HCT116 (cell line): Measurements from ENCODE around the gene SLC22A23. TPM values are rescaled to one million over a fixed set of nuclear protein-coding genes. Genes with fewer than 3 reads are reported as not detected.

ENCODE experiments used
- ATAC-seq: fragments of 200-7000 bp; cut with Tn5 transposase; 2 replicates; pipeline ENCODE4 v1.9.1; 2020; ENCODE audit warnings: mild to moderate bottlenecking, moderate library complexity
- BruUV-seq: library from RNA; stranded (reverse); fragments of 400-500 nt; replicated peaks from 2 replicates; lab custom pipeline; 2021; lab: Mats Ljungman, UMichigan
- CTCF ChIA-PET: fragments of 300-600 bp; sonication (Branson Sonifier 250); formaldehyde crosslinking; loops from one replicate; lab custom pipeline; 2021; ENCODE audit warnings: antibody characterized with exemption; lab: Charles Lee
- POLR2A ChIA-PET: fragments of 300-600, 350-600 bp; sonication (Branson Sonifier 250); formaldehyde crosslinking; loops from one replicate; lab custom pipeline; 2021; ENCODE audit warnings: antibody characterized with exemption; lab: Charles Lee
- RAD21 ChIA-PET, 2 experiments: fragments of 300-600 bp; sonication (Branson Sonifier 250); formaldehyde crosslinking; loops; one replicate each; lab custom pipeline; 2023; ENCODE audit warnings: low total read pairs in 2 of 2; ENCODE audit not compliant: uncharacterized antibody in 2 of 2, unreplicated experiment in 2 of 2, low non-redundant PET in 1 of 2; lab: Charles Lee
- DNase-seq: peaks from one replicate; pipeline ENCODE4 v3.0.0-alpha.2; 2010; ENCODE audit warnings: low read depth, low spot score
- H2AFZ ChIP-seq: fragments of 200-600 bp; shearing (Covaris generic), sonication (generic); 2 replicates; pipeline ENCODE4 v1.6.1; 2017; ENCODE audit warnings: low read depth, mixed run types, mixed read lengths, antibody characterized with exemption, low read length; ENCODE audit not compliant: poor library complexity, severe bottlenecking
- H3K27ac ChIP-seq: 2 replicates; pipeline ENCODE4 v1.5.1; 2012; ENCODE audit warnings: low read depth, low read length
- H3K27me3 ChIP-seq: fragments of 200-600 bp; sonication (generic); 2 replicates; pipeline ENCODE4 v1.6.1; 2016; ENCODE audit warnings: mixed run types, low read length, mixed read lengths; ENCODE audit not compliant: insufficient read depth
- H3K36me3 ChIP-seq, 2 experiments: fragments of 200-500 bp in 1 of 2; fragments of 200-600 bp in 1 of 2; sonication (Bioruptor generic) in 1 of 2; sonication (generic) in 1 of 2; 2 replicates each; pipeline versions ENCODE4 v1.5.1 to v1.6.1; 2014 to 2016; ENCODE audit warnings: low read length in 2 of 2, inconsistent platforms in 1 of 2, mixed read lengths in 1 of 2, mixed run types in 1 of 2; ENCODE audit not compliant: insufficient read depth in 2 of 2, control insufficient read depth in 1 of 2
- H3K4me1 ChIP-seq, 2 experiments: fragments of 200-600 bp in 1 of 2; sonication (generic) in 1 of 2; 2 replicates each; pipeline versions ENCODE4 v1.5.1 to v1.6.1; 2012 to 2017; ENCODE audit warnings: low read length in 2 of 2, inconsistent platforms in 1 of 2, mild to moderate bottlenecking in 1 of 2, mixed read lengths in 1 of 2, mixed run types in 1 of 2, moderate library complexity in 1 of 2; ENCODE audit not compliant: insufficient read depth in 2 of 2, control insufficient read depth in 1 of 2
- H3K4me2 ChIP-seq: fragments of 200-600 bp; sonication (generic); 2 replicates; pipeline ENCODE4 v1.6.1; 2017; ENCODE audit warnings: mixed run types, low read length, mixed read lengths
- H3K4me3 ChIP-seq, 2 experiments: fragments of 200-600 bp in 1 of 2; sonication (generic) in 1 of 2; replicated peaks in 1 of 2; 2 replicates each; pipeline ENCODE4 v1.5.1; 2011 to 2016; ENCODE audit warnings: low read length in 2 of 2, control low read depth in 1 of 2, low read depth in 1 of 2, mild to moderate bottlenecking in 1 of 2, mixed read lengths in 1 of 2, mixed run types in 1 of 2
- H3K79me2 ChIP-seq: fragments of 200-600 bp; sonication (generic); 2 replicates; pipeline ENCODE4 v1.6.1; 2017; ENCODE audit warnings: mild to moderate bottlenecking, mixed run types, low read length, moderate library complexity, mixed read lengths; ENCODE audit not compliant: insufficient read depth
- H3K9ac ChIP-seq: fragments of 200-600 bp; sonication (generic); 2 replicates; pipeline ENCODE4 v1.6.1; 2016; ENCODE audit warnings: low read length, mixed read lengths
- H3K9me2 ChIP-seq: fragments of 200-600 bp; sonication (generic), shearing (Covaris generic); 2 replicates; pipeline ENCODE4 v1.6.1; 2017; ENCODE audit warnings: mixed run types, mild to moderate bottlenecking, moderate library complexity; ENCODE audit not compliant: insufficient read depth
- H3K9me3 ChIP-seq, 2 experiments: fragments of 200-500 bp in 1 of 2; fragments of 200-600 bp in 1 of 2; sonication (Bioruptor generic) in 1 of 2; sonication (generic) in 1 of 2; 2 replicates each; pipeline ENCODE4 v1.6.1; 2014 to 2017; ENCODE audit warnings: low read length in 2 of 2, mixed read lengths in 2 of 2, inconsistent platforms in 1 of 2, low read depth in 1 of 2, mild to moderate bottlenecking in 1 of 2, mixed run types in 1 of 2, moderate library complexity in 1 of 2; ENCODE audit not compliant: control insufficient read depth in 1 of 2, insufficient read depth in 1 of 2
- H4K20me1 ChIP-seq: fragments of 200-600 bp; sonication (generic), shearing (Covaris generic); 2 replicates; pipeline ENCODE4 v1.6.1; 2017; ENCODE audit warnings: mixed run types, mild to moderate bottlenecking, moderate library complexity; ENCODE audit not compliant: insufficient read depth
- CBX3 ChIP-seq: IDR thresholded peaks from 2 replicates; pipeline ENCODE4 v1.6.1; 2012; ENCODE audit warnings: low read depth
- ELF1 ChIP-seq: IDR thresholded peaks from 2 replicates; pipeline ENCODE4 v1.6.1; 2012; ENCODE audit warnings: low read depth, borderline replicate concordance
- EZH2 ChIP-seq: fragments of 200-600 bp; sonication (generic); IDR thresholded peaks from 2 replicates; pipeline ENCODE4 v1.6.1; 2017; ENCODE audit warnings: antibody characterized with exemption, mixed run types
- EZH2phosphoT487 ChIP-seq: fragments of 200-600 bp; IDR thresholded peaks from 2 replicates; pipeline ENCODE4 v1.6.1; 2018; ENCODE audit warnings: antibody characterized with exemption, borderline replicate concordance
- FOSL1 ChIP-seq: IDR thresholded peaks from 2 replicates; pipeline ENCODE4 v1.6.1; 2012; ENCODE audit warnings: low read depth
- JUND ChIP-seq: IDR thresholded peaks from 2 replicates; pipeline ENCODE4 v1.6.1; 2012
- MAX ChIP-seq: IDR thresholded peaks from 2 replicates; pipeline ENCODE4 v1.6.1; 2012
- POLR2A ChIP-seq: IDR thresholded peaks from 2 replicates; pipeline ENCODE4 v1.7.0; 2011; ENCODE audit warnings: borderline replicate concordance; ENCODE audit not compliant: insufficient read depth, insufficient read length; ENCODE audit errors: extremely low read depth
- POLR2AphosphoS5 ChIP-seq: IDR thresholded peaks from 2 replicates; pipeline ENCODE4 v1.6.1; 2011; ENCODE audit warnings: mild to moderate bottlenecking, low read depth, low read length, moderate library complexity
- SIN3A ChIP-seq: IDR thresholded peaks from 2 replicates; pipeline ENCODE4 v1.6.1; 2012; ENCODE audit warnings: low read depth
- SP1 ChIP-seq: IDR thresholded peaks from 2 replicates; pipeline ENCODE4 v1.6.1; 2012; ENCODE audit warnings: low read depth
- SRF ChIP-seq: IDR thresholded peaks from 2 replicates; pipeline ENCODE4 v1.6.1; 2012; ENCODE audit warnings: low read depth
- TCF7L2 ChIP-seq: IDR thresholded peaks from 2 replicates; pipeline ENCODE4 v1.7.0; 2011; ENCODE audit warnings: borderline replicate concordance, inconsistent platforms; ENCODE audit not compliant: insufficient read depth, insufficient read length; ENCODE audit errors: extremely low read depth
- ZNF274 ChIP-seq: fragments of 200-500 bp; sonication (Bioruptor generic); IDR thresholded peaks from 2 replicates; pipeline ENCODE4 v1.6.1; 2014; ENCODE audit warnings: mild to moderate bottlenecking, low read depth, low read length, inconsistent platforms
- intact Hi-C: fragments of 100-400 bp; cut with micrococcal nuclease; formaldehyde crosslinking; loops from 2 replicates; pipeline ENCODE4 v1.10.0; 2022
- total RNA-seq: library from RNA; stranded (reverse); gene quantifications from one replicate; pipeline ENCODE4 v1.2.1, GENCODE V29; 2021; ENCODE audit not compliant: unreplicated experiment
- TF ChIP-seq, protein P1 (sequence below), 3 experiments: fragments of 200-600 bp in 1 of 3; sonication (generic) in 1 of 3; IDR thresholded peaks in 2 of 3; conservative IDR thresholded peaks in 1 of 3; 2 replicates each; pipeline ENCODE4 v1.5.1; 2012 to 2017; ENCODE audit warnings: low read depth in 2 of 3, low read length in 2 of 3, antibody characterized with exemption in 1 of 3, borderline replicate concordance in 1 of 3, control low read depth in 1 of 3, mild to moderate bottlenecking in 1 of 3, mixed read lengths in 1 of 3, mixed run types in 1 of 3, moderate library complexity in 1 of 3; ENCODE audit not compliant: insufficient read depth in 1 of 3

SLC22A23 gene
- total RNA-seq, 1 experiment from 2014 or later = 11.5 TPM

- Histone ChIP-seq H2AFZ (no peak overlapping the region), H3K36me3 (no peaks in the 10 kb centered on the region), H3K9me2 (no peaks in the 10 kb centered on the region), H4K20me1 (no peaks in the 10 kb centered on the region)
- no peak for DNase-seq
- POLR2A ChIA-PET = no interaction called here
- no TSS peak for BruUV-seq
- TF ChIP-seq ZNF274 = no peak
- no peak for TF ChIP-seq JUND
- TF ChIP-seq SIN3A = no peak
- TF ChIP-seq EZH2 = no peak
- TF ChIP-seq, protein P1, sequence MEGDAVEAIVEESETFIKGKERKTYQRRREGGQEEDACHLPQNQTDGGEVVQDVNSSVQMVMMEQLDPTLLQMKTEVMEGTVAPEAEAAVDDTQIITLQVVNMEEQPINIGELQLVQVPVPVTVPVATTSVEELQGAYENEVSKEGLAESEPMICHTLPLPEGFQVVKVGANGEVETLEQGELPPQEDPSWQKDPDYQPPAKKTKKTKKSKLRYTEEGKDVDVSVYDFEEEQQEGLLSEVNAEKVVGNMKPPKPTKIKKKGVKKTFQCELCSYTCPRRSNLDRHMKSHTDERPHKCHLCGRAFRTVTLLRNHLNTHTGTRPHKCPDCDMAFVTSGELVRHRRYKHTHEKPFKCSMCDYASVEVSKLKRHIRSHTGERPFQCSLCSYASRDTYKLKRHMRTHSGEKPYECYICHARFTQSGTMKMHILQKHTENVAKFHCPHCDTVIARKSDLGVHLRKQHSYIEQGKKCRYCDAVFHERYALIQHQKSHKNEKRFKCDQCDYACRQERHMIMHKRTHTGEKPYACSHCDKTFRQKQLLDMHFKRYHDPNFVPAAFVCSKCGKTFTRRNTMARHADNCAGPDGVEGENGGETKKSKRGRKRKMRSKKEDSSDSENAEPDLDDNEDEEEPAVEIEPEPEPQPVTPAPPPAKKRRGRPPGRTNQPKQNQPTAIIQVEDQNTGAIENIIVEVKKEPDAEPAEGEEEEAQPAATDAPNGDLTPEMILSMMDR (IDR thresholded peaks at IDR 0.05 in 2 of 3, conservative IDR thresholded peaks at IDR 0.05 in 1 of 3; ENCODE audit: borderline replicate concordance in 1 of 3, insufficient read depth in 1 of 3, low read depth in 2 of 3, low read length in 2 of 3) = no peak
- TF ChIP-seq TCF7L2 = no peak
- no peak for TF ChIP-seq POLR2A
- TF ChIP-seq EZH2phosphoT487 = no peak
- no peak for TF ChIP-seq ELF1
- TF ChIP-seq SRF = no peak
- no peak for TF ChIP-seq SP1
- TF ChIP-seq CBX3 = no peak
- no peak for TF ChIP-seq MAX
- no peak for TF ChIP-seq POLR2AphosphoS5
- TF ChIP-seq FOSL1 = no peak
- TF ChIP-seq, all 23 proteins: peak for 0
- H3K27ac ChIP-seq = no peak overlapping the region
- H3K79me2 ChIP-seq = no peaks in the 10 kb centered on the region
- CTCF ChIA-PET = no interaction called here
- H3K9me3 ChIP-seq = no peaks in the 10 kb centered on the region
- H3K27me3 ChIP-seq = no peaks in the 10 kb centered on the region
- H3K4me3 ChIP-seq = no peak overlapping the region
- intact Hi-C loops = no loop called here
- no peak overlapping the region for H3K4me2 ChIP-seq
- no peak overlapping the region for H3K9ac ChIP-seq
- H3K4me1 ChIP-seq = peaks cover 19 to 25% of the 10 kb centered on the region in 2 experiments
- ATAC-seq = no peak
- RAD21 ChIA-PET = no interaction called here
These were observed 121.7 kb downstream of the SLC22A23 start for GRCh38 chr6:3335169-3335568.
